HuH-7.5 (cell line): ENCODE measurements around the gene BUB1.
"Not testable (repeated sequence)": the region's sequence is repeated elsewhere in the genome, so short reads cannot be mapped to it uniquely, and the experiment has no call there.

Experiments used
- DNase-seq: peaks from one replicate; pipeline ENCODE4 v3.0.0; 2011; ENCODE audit warnings: low spot score

The BUB1 gene

DNA sequence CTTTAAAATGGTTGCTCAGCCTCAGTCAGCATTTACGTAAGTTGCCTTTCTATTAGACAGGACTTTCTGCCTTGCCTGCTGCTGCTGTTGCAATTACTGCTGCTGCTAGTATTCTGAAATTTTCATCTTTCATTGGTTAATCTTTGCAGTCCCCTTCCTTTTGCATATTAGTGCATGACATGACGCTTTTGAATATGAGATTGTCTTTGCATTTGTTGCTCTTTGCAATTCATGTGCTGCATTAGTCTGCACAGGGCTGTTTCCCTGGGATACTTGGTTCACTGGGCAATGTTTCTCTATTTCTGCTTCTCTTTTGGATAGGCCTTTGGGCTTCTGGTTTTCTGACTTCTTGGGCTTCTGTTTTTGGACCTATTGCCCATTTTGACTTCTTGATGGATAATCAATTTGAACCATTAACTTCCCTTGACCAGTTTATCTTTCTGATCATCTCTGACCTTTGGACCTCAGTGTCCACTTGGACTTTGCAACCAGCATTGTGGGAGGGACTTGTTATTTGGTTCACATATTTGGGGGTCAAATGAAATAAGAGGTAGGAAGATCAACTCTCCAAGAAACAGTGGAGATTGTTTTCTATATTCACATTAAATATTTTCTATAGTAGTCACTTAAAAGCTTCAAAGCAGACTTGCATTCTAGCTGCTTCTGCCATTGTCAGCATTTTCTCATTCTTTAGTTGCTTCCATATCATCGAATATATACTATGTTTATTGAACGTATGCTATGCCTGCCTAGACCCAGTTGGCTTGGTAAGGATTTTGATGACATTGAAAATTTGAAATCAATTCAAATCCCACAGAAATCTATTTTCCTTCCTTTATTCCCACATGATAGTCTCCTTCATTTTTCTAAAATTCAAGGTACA is 12.5 kb upstream of the BUB1 start:
- DNase-seq: no peak

DNA sequence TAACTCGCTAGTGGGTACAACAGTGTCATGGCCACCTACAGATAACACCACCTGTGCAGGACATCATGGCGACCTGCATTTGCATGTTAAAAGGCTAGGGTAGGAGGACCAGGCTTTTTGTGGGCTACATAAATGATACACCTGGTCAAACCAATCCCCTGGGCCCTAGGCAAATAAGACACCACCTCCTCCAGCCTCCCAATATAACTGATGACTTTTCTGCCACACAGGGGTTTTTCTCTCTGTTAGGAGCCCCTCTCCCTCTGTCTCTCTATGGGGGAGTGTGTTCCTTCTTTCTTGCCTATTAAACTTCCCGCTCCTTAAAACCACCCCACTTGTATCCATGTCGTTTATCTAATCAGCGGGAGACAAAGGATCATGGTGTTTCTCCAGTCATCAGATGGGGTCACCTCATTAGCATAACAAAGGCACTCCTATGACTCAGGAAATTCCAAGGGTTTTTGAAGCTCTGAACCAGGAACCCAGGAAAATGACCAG is 10.8 kb upstream of the BUB1 start:
- no peak for DNase-seq

DNA sequence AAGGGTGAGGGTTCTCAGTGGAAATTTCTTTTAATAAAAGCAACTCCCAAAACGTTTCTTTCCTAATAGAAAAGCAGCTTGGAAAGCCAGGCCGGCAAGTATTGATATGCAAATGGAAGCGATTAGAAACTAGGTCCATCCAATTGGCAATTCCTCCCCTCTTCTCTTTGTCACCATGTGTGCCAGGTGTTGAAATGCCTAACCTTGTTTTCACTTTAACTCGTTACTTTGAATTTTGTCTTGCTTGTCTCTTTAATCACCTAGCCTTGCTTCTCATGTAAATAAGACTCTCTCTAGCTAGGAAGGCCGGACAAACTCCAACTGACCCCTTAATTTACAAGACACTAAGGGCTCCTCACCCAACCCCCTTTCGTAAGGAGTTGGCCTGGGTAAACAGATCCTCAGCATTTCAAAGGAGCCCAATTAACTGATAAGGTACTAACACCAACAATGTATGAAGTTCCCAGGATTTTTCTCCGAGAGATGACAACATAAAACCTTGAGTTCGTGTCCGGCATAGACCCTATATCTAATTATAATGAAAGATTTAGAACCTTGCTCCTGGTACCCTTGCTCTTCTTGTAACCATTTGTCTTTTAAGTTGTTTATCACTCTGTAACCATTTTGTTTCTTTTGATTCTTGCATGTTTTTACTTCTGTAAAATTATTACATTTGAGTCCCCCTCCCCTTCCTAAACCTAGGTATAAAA is 10.1 kb upstream of the BUB1 start:
- not testable (repeated sequence) for DNase-seq

DNA sequence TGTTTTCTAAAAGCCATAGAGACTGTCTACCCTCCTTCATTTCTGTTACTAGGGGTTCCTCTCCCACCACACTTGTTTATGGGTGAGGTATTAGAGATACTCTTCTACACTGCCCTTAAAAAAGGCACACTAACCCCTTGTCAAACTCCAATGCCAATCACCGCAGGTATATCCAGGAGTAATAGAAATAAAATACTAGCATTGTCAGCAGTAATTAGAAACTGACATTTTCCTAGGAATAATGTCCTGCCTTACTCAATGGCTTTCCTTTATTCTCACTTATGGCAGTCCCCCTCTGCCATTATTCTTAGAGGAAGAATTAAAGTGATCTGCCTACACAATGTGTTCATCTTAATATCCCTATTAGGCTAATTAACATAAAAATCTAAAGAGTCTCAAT is 5.0 kb upstream of the BUB1 start:
- DNase-seq: no peak

DNA sequence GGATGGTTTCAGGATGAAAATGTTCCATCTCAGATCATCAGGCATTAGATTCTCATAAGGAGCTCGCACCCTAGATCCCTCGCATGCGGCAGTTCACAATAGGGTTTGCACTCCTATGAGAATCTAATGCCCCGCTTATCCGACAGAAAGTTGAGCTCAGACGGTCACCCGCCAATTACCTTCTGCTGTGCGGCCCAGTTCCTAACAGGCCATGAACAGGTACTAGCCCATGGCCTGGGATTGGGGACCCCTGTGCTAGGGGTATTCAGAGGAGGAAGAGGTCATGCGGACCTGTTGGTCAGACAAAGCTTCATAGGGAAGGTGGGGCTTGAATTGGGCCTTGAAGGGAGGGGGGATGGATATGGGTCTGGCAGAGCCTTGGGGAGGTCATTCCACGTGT is 4.4 kb upstream of the BUB1 start:
- DNase-seq: no peak

DNA sequence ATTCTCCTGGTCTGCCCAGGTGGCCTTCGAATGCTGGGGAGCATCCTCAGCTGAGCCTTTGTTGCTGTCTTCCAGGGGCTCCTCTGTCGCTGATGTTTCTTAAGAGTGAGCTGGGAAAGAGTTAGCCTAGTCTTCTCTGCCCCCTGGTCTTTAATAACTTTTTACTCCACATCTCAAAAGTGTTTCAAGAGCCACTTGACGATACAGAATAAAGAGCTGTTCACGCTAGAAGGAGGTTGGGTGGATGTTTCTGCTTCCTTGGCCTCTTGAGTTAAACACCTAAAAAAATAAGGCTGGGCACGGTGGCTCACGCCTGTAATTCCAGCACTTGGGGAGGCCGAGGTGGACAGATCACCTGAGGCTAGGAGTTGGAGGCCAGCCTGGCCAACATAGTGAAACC is 2.8 kb upstream of the BUB1 start:
- no peak for DNase-seq

DNA sequence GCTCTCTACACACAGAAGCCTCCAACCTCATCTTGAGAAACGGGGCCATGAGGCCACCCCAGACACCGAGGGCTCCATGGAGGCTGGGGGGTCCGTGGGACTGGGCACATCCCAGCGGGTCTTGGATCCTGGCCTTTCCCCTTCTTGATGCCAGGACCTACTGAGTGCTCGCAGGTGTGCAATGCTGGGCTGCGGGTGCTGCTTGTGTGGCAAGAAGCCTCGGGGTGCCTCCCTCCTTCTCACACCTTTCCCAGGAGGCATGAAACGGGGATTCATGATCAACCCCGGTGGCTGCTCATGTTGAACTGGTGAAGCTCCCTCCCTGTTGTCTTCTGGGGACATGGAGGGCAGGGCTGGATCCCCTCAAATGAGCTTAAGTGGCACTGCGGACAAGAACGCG is 2.0 kb upstream of the BUB1 start:
- no peak for DNase-seq

DNA sequence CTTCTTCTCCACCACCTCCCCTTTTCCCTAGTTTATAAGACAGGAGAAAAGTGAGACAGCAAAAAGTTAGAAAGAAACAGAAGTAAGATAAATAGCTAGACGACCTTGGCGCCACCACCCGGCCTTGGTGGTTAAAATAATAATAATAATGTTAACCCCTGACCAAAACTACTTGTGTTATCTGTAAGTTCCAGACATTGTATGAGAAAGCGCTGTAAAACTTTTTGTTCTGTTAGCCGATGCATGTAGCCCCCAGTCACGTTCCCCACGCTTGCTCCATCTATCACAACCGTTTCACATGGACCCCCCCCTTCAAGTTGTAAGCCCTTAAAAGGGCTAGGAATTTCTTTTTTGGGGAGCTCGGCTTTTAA is 1.5 kb upstream of the BUB1 start:
- no peak for DNase-seq

DNA sequence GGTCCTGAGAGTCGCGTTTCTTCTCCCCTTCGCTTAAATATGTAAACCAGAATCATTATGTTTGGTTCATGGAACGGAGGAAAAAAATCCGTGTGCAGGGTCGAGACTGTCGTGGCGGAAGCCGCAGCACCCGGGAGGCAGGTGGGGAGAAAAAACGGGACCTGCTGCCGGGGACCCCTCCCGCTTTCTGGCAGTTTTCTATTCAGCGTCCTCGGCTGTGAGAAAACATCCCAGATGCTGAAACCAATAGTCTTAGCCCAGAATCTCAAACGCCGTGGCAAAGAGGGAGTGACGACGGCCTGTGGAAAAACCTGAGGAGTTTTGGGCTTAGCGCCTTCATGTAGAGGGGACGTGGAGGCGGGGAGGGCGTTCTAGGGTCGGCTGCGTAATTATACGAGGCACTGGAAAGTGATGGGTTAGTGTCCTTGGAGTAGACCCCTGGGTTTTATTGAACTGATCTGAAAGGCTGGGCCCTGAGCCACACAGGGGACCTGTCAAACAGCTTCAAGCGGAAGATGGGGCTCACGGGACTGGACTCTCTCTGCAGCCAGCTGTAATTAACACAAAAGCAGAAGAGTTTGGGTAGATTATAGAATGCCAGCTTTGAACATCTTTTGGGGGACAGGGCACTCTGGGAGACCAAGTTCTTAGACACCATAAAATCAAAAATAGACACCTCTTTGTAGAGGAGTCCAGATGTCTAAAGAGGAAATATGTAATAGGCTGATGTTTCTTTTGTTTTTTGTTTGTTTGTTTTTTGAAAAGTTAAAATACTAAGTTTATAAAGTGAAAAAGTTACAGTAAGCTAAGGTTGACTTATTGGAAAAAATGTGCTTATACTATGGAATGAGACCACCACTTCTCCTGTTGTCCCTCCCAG is 834 bp upstream of the BUB1 start:
- peak; percentile 8 for DNase-seq

DNA sequence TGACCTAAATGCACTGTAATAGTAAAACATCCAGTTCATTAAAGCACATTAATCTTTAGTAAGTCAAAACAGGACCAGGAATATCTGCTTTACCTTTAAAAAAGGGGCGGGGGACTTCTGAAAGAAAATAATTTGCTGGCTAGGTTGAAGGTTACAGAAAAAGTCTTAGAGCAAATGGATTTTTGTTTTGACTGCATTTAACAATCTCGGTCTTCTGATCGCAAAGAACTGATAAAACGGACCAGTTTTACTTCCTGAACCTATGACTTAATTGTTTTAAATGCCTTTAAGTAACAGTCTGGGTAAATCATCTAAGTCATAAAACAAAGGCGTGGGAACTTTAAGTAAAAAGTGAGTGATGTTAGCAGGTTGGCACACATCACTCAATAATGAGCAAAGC is 783 bp downstream of the BUB1 start:
- DNase-seq: no peak

DNA sequence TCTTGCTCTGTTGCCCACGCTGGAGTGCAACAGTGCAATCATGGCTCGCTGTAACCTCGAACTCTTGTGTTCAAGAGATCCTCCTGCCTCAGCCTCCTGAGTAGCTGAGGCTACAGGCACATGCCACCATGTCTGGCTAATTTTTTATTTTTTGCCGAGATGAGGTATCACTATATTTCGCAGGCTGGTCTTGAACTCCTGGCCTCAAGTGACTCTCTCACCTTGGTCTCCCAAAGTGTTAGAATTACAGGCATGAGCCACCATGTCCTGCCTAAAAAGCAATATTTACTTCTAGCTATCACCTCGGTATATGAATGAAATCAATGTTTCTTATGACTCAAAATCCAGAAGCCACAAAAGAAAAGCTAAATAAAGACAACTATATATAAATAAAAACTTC is 2.2 kb downstream of the BUB1 start:
- no peak for DNase-seq

DNA sequence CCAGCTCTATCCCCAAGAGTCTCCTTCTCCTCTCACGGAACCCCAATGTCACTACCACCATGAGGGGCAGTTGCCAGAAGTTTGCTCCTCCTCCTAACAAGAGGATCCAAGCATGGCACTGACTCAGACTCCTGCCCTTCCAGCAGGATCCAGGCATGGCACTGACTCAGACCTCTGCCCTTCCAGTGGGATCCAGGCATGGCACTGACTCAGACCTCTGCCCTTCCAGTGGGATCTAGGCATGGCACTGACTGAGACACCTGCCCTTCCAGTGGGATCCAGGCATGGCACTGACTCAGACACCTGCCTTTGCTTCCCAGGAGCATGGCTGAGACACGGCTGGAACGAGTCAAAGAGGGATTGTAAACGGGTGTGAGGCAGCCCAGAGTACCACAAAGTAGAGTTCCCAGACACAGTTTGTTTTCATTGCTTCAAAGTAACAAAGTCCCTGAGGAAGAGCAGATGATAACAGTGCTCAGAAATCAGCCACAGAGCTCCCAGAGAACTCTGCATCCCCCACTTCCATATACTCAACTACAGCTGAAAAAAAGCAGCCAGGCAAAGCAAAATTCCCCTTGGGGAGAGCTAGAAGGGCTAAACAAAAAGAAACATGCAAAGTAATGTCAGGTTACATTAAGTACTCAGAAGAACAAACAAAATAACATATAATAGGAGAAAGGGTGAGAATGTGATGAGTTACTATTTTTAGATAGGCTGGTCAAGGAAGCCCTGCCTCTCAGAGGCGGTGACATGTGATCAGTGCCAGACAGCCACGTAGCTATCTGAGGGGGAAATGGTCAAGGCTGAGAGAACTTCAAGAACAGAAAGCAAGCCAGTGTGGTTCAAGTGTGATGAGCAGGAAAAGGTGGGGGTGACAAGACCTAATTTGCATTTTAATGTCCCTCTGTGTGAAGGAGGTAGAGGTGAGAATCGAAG is 3.0 kb downstream of the BUB1 start:
- DNase-seq: no peak

DNA sequence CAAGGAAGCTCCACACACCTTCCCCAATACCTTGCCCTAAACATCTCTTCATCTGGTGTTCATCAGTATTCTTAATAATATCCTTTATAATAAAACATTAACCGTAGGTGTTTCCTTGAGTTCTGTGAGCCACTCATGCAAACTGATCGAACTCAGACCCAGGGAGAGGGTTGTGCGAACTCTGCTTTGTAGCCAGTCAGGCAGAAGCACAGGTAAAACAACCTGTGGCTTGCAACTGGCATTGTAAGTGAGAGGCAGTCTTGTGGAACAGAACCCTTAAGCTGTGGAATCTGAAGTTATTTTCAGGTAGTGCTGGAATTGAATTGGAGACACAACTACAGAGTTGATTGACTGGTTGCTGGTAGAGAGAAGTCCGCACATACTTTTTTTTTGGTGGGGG is 4.7 kb downstream of the BUB1 start:
- no peak for DNase-seq

DNA sequence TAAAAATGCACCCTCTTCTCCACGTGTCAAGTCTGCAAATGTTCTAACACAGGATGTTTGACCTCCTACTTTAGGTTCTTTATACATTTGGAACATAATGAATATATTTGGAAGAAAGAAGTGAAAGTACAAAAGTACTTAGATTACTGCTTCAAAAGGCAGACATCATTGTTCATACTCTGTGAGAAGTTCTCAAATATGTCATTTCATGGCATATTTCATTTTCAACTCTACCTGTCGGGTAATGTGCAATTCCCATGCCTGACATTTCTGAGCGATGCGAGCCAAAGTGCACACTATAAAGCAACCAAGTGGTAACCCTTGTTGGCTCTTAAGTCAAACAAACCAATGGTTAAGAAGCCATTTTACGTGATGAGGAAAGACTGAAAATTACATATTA is 7.0 kb downstream of the BUB1 start:
- no peak for DNase-seq

DNA sequence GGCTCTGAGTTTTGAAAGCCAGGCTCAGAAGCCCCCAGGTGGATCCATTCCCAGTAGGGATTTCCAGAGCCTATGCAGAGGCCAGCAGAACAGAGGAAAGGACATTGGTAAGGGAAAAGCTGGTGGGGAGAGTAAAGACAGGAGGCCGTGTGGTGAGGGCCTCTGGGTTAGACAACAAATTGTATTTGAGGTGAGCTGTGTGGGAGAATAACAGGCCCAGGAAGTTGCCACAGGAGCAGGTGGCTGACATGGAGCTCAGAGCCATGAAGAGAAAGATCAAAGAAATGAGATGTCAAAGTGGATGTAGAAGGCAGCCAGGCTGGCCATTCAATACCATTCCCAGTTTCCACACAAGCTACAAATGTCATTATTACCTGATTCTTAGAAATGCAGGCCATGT is 8.8 kb downstream of the BUB1 start:
- no peak for DNase-seq

DNA sequence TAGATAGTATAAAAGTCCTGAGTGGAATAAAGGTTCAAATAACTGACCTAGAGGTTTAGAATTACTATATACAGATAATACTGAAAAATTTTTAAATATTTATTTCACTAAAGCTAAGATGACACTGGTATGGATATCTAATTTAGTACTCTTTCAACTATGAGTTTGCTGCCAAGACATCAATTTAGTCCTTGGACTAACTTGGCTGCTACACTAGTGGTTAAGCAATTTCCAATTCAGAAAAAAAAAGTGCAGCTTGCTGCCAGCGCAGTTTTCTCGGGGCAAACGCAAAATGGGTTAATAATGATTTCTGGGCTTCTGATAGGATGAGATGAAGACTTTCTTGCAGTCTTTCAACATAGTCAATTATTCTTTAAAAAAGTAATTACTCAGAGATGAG is 10.8 kb downstream of the BUB1 start:
- DNase-seq: no peak

DNA sequence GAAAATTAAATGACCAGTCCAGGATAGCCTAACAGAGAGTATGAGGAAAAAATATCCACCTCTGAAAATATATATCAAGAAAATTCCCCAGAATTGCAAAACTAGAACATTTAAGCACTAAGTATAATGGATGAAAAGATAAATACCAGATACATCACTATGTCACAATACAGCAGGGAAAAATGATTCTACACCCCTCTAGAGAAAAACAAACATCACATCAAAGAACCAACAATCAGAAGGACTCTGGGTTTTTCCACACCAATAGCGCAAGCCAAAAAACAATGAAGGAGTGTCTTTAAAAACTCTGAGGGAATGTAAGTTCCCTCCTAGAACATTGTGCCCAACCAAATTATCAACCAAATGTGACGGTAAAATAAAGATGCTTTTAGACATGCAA is 13.7 kb downstream of the BUB1 start:
- no peak for DNase-seq

DNA sequence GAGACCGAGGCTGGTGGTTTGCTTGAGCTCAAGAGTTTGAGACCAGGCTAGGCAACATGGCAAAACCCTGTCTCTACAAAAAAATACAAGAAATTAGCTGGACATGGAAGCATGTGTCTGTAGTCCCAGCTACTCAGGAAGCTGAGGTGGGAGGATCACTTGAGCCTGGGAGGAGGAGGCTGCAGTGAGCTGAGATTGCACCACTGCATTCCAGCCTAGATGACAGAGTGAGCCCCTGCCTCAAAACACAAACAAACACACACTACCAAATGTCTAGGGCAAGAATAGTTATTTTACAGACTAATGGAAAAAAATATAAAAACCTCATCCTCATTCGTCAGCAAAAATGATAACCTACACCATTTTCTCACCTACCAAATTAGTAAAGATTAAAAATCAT is 15.3 kb downstream of the BUB1 start:
- no peak for DNase-seq

DNA sequence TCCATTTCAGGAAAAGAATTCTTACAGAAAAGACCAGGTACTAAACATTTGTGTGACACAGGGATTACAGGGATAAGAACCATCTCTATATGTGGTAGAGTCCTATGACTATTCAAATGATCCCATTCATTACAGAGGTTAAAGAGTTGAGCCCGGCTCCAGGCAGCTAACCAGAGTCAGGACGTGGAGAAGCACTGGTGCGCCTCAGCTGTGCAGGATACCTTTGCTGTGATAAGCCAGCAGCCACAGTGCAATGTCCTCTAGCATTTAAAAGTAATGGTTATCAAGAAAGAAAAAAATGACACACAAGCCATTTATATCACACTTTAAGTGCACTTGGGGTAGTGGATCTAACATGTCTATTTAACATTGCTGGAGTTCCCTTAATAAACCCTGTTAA is 17.3 kb downstream of the BUB1 start:
- no peak for DNase-seq

DNA sequence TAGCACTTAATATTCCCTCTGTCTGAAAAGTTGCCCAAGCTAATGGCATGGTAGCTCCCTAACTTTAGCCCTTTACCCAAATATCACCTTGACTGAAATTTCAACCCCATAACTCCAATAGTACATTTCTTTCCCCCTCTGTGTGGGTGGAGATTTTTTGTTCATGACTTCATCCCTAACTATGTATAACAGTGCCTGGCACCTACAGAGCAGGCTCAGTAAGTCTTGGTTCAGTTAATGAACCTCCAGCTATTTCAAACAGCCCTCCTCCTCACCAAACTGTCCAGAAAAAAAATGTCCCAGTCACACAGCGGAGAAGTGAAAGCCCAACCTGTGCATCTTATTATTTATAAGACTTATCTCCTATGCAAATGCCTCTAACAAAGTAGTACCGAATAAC is 18.6 kb downstream of the BUB1 start:
- DNase-seq: no peak

DNA sequence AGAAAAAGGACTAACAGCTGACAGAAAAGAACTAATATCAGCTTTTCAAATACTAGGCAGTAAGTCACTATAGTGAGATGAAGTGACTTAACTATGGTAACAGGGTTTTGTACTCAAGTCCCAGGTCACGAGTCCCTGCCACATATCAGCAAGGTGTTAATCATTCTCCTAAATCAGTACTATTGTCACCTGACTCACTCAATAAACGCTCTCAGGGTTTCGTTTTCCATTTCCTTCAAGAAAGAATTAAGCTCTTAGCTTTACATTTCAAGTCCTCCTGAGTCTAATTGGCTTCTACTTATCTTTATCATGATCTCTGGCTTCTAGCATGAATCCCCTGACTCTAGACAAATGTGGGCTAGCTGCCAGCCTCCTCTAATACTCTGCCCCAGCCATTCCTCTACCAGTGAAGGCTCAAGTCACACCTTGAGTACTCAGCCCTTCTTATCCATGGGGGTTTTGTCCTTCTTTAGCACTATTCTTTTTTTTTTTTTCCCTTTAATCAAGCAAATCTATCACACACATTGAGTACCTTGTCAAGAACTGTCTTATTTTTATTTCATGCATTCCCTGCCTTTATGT is 20.0 kb downstream of the BUB1 start:
- no peak for DNase-seq
